AG09319 (cell line): ENCODE data around the gene YY1.
"Not testable (repeated sequence)": the region's sequence is repeated elsewhere in the genome, so short reads cannot be mapped to it uniquely, and the experiment has no call there.

Source experiments
- DNase-seq: peaks from one replicate; pipeline ENCODE4 v3.0.0-alpha.2; 2010; ENCODE audit warnings: low read depth; ENCODE audit errors: extremely low read depth
- TF ChIP-seq, protein P1 (sequence below): IDR thresholded peaks from 2 replicates; pipeline ENCODE4 v1.5.1; 2011; ENCODE audit warnings: low read depth, mild to moderate bottlenecking, inconsistent platforms, low read length, moderate library complexity

Gene YY1

DNA sequence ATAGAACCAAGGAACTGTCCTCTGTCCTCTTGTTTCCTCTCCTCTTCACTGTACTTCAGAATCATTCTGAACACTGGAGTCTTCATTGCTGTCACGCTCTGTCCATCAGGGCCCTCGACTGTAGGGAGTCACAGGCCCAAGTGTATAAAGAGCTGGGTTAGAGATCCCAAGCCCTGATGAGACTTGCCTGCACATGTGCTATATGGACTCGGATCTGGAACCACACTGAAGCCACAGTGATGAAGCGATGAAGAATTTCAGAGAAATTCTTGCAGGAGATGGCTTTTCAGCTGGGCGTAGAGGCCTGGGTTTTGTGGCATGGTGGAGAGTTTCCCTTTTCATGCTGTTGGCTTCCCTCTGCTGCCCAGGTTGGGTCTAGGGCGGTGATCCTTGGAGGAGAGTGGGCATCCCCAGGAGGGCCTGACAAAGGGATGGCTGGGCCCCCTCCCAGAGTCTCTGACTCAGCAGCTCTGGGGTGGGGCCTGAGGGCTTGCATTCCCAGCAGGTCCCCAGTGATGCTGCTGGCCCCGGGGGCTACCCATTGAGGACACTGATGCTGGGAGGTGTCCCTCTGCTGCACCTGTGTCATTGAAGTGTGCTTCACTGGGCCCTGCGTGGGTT, 39.6 kb upstream of the YY1 start:
- TF ChIP-seq, protein P1, sequence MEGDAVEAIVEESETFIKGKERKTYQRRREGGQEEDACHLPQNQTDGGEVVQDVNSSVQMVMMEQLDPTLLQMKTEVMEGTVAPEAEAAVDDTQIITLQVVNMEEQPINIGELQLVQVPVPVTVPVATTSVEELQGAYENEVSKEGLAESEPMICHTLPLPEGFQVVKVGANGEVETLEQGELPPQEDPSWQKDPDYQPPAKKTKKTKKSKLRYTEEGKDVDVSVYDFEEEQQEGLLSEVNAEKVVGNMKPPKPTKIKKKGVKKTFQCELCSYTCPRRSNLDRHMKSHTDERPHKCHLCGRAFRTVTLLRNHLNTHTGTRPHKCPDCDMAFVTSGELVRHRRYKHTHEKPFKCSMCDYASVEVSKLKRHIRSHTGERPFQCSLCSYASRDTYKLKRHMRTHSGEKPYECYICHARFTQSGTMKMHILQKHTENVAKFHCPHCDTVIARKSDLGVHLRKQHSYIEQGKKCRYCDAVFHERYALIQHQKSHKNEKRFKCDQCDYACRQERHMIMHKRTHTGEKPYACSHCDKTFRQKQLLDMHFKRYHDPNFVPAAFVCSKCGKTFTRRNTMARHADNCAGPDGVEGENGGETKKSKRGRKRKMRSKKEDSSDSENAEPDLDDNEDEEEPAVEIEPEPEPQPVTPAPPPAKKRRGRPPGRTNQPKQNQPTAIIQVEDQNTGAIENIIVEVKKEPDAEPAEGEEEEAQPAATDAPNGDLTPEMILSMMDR: no peak
- no peak for DNase-seq

GRCh38 chr14:100200311-100200710, 38.6 kb upstream of the YY1 start:
- DNase-seq: no peak
- TF ChIP-seq, protein P1: no peak

DNA sequence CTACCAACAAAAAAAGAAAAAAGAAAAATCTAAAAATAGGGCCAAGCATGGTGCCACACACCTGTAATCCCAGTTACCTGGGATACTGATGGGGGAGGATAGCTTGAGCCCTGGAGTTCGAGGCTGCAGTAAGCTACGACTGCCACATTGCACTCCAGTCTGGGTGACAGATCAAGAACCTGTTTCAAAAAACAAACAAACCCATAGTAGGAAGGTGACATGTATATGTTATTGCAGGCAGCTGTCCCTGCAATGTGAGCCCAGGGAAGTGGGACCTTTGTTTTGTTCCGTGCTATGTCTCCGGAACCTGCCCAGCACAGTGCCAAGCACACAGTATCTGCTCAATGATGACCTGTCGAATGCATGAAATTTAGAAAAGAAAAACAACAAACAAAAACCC, 37.2 kb upstream of the YY1 start:
- TF ChIP-seq, protein P1: no peak
- no peak for DNase-seq

DNA sequence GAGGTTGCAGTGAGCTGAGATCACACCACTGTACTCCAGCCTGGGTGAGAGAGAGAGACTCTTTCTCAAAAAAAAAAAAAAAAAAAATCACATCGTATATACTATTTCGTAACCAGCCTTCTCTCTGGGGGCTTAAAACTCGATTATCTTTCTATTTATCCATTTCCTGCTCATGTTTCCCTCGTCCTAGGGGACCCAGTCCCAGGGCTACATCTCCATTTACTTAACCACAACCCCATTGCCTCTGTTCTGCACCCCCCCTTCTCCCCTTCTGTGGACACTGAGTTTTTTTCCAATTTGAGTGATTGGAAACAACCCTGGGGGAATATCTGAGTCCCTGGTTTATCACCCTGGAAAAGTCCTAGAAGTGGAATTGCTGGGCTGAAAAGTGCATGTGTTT, 36.2 kb upstream of the YY1 start:
- no peak for DNase-seq
- TF ChIP-seq, protein P1: no peak

GRCh38 chr14:100203146-100203545, 35.8 kb upstream of the YY1 start:
- DNase-seq: no peak
- TF ChIP-seq, protein P1: no peak

DNA sequence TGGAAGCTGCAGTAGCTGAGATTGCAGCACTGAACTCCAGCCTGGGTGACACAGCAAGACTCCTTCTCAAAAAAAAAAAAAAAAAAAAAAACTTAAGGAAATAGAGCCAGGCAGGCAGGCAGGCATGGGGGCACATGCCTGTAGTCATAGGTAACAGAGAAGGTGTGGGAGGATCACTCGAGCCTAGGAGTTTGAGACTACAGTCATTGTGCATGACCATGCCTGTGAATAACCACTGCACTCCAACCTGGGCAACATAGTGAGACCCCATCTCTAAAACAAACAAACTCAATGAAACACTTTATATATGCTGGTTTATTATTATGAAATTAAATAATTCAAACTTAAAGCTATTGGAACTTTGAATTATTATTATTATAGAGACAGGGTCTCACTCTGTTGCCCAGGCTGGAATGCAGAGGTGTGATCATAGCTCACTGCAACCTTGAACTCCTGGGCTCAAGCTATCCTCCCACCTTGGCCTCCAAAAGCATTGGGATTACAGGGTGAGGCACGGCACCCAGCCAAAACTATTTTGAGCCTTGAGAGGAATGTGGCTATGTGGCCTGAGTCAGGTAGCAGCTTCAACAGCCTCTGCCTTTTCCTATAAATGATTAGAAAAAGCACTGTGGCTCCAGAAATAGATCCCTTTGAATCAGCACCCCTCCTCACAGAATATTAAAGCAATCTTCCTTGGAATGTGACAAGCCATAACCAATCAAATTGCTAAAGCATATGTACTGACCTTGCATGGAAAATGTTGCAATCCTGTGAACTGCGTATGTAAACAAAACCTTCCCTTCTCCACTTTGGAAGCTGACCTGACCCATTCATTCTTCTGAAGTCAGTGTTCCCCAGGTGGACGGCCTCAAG, 34.7 kb upstream of the YY1 start:
- TF ChIP-seq, protein P1: no peak
- no peak for DNase-seq

DNA sequence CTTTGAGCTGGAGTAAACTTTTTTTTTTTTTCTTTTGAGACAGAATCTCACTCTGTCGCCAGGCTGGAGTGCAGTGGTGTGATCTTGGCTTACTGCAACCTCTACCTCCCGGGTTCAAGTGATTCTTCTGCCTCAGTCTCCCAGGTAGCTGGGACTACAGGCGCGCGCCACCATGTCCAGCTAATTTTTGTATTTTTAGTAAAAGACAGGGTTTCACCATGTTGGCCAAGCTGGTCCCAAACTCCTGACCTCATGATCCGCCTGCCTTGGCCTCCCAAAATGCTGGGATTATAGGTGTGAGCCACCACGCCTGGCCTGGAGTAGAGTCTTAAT, 34.1 kb upstream of the YY1 start:
- DNase-seq: not testable (repeated sequence)

DNA sequence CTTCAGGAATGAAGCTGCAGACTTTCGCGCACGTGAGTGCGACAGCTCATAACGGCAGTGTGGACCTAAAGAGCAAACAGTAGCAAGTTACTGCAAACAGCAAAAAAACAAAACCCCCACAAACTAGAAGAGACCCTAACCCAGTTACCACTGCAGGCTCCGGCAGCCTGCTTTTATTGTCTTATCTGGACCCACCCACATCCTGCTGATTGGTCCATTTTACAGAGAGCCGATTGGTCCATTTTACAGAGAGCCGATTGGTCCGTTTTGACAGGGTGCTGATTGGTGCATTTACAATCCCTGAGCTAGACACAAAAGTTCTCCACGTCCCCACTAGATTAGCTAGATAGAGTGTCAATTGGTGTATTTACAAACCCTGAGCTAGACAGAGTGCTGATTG, 31.4 kb upstream of the YY1 start:
- DNase-seq: not testable (repeated sequence)

GRCh38 chr14:100208136-100208535, 30.8 kb upstream of the YY1 start:
- DNase-seq: not testable (repeated sequence)
